Left lobe of liver (tissue), 2 donors: Measurements from ENCODE around the gene LCN9. TPM values are rescaled to one million over a fixed set of nuclear protein-coding genes. Genes with fewer than 3 reads are reported as not detected.
"Not testable (repeated sequence)": the region's sequence is repeated elsewhere in the genome, so short reads cannot be mapped to it uniquely, and the experiment has no call there.

Experiments
- ATAC-seq: fragments of 200-7000 bp; cut with Tn5 transposase; one replicate; pipeline ENCODE4 v1.9.1; 2020; ENCODE audit warnings: mild to moderate bottlenecking, moderate library complexity
- DNase-seq: peaks from one replicate; pipeline ENCODE4 v3.0.0-alpha.2; 2020; ENCODE audit warnings: low spot score
- total RNA-seq: library from RNA; stranded (reverse); gene quantifications from one replicate; pipeline ENCODE4 v1.2.1, GENCODE V29; 2021
- donor health status: DM: no; HTN: no; CAD: no; lungs with moderate emphysema.
- donor health status: DM: no; HTN: yes; CAD: no.

The LCN9 gene
- total RNA-seq, 1 donor from 2014 or later = not detected

GRCh38 chr9:135669616-135670285, 6.6 kb downstream of the LCN9 start:
- ATAC-seq = no peak
- no peak for DNase-seq

- DNase-seq = no peak
- ATAC-seq = no peak
Measured at GRCh38 chr9:135670721-135671590, 7.8 kb downstream of the LCN9 start.

- no peak for DNase-seq
- no peak for ATAC-seq
Measured at GRCh38 chr9:135671591-135672041, 8.5 kb downstream of the LCN9 start.

GRCh38 chr9:135672786-135673185, 9.7 kb downstream of the LCN9 start:
- DNase-seq, ATAC-seq: not testable (repeated sequence)

GRCh38 chr9:135673941-135674340, 10.8 kb downstream of the LCN9 start:
- no peak for DNase-seq
- no peak for ATAC-seq

GRCh38 chr9:135674977-135675376, 11.9 kb downstream of the LCN9 start:
- ATAC-seq (no peak), DNase-seq (no peak)

GRCh38 chr9:135676891-135677290, 13.8 kb downstream of the LCN9 start:
- ATAC-seq (no peak), DNase-seq (no peak)

- DNase-seq = no peak
- ATAC-seq = no peak
Measured at GRCh38 chr9:135677641-135678168, 14.6 kb downstream of the LCN9 start.

- DNase-seq = no peak
Measured at GRCh38 chr9:135678236-135679017, 15.3 kb downstream of the LCN9 start.

GRCh38 chr9:135680056-135680455, 16.9 kb downstream of the LCN9 start:
- ATAC-seq = no peak
- DNase-seq = no peak

More at GRCh38 chr9:135678236-135679017, 15.3 kb downstream of the LCN9 start:
- no peak for ATAC-seq

GRCh38 chr9:135681161-135681560, 18.1 kb downstream of the LCN9 start:
- no peak for ATAC-seq
- DNase-seq = no peak

- no peak for DNase-seq
Measured at GRCh38 chr9:135683401-135684034, 20.4 kb downstream of the LCN9 start.

GRCh38 chr9:135684691-135685090, 21.6 kb downstream of the LCN9 start:
- DNase-seq (no peak), ATAC-seq (no peak)

More at GRCh38 chr9:135683401-135684034, 20.4 kb downstream of the LCN9 start:
- no peak for ATAC-seq

GRCh38 chr9:135687216-135687615, 24.1 kb downstream of the LCN9 start:
- no peak for ATAC-seq
- no peak for DNase-seq

- no peak for ATAC-seq
- no peak for DNase-seq
Measured at GRCh38 chr9:135689011-135689410, 25.9 kb downstream of the LCN9 start.

- no peak for DNase-seq
- ATAC-seq = no peak
Measured at GRCh38 chr9:135690836-135691570, 27.9 kb downstream of the LCN9 start.

GRCh38 chr9:135692410-135692809, 29.3 kb downstream of the LCN9 start:
- no peak for DNase-seq
- ATAC-seq = no peak

- ATAC-seq = no peak
- no peak for DNase-seq
Measured at GRCh38 chr9:135693265-135693664, 30.2 kb downstream of the LCN9 start.

GRCh38 chr9:135693771-135694170, 30.7 kb downstream of the LCN9 start:
- no peak for DNase-seq
- ATAC-seq = no peak

GRCh38 chr9:135694414-135694813, 31.3 kb downstream of the LCN9 start:
- ATAC-seq (no peak), DNase-seq (no peak)
